Motor neuron (in vitro differentiated cells): ENCODE data around the gene MTF1. TPM values are rescaled to one million over a fixed set of nuclear protein-coding genes. Genes with fewer than 3 reads are reported as not detected.
A peak's percentile ranks its signal among the peaks of the same experiment; 100 is the strongest.

Source experiments
- ATAC-seq, 8 experiments: fragments of 200-7000 bp; cut with Tn5 transposase; replicated peaks in 6 of 8; 2 replicates each; pipeline ENCODE4 v1.8.0; 2021; ENCODE audit warnings: mild to moderate bottlenecking in 8 of 8, moderate library complexity in 8 of 8
- H3K27ac ChIP-seq, 2 donors: fragments of 250-450 bp; sonication (Bioruptor Pico); 2 replicates each; pipeline ENCODE4 v1.9.0; 2021; ENCODE audit warnings: antibody characterized with exemption in 2 of 2, mild to moderate bottlenecking in 2 of 2, moderate library complexity in 1 of 2
- H3K4me1 ChIP-seq, 2 donors: fragments of 250-450 bp; sonication (Bioruptor Pico); replicated peaks in 1 of 2; 2 replicates each; pipeline ENCODE4 v1.6.1; 2021; ENCODE audit warnings: antibody characterized with exemption in 2 of 2, mild to moderate bottlenecking in 2 of 2, moderate library complexity in 1 of 2
- H3K4me3 ChIP-seq, 5 donors: fragments of 250-450 bp; sonication (Bioruptor Pico); 2 replicates each; pipeline ENCODE4 v1.9.0; 2021; ENCODE audit warnings: antibody characterized with exemption in 5 of 5, mild to moderate bottlenecking in 5 of 5, moderate library complexity in 4 of 5
- WGBS, 10 experiments: fragments of 450-650 bp; shearing (Covaris generic); methylation state at CpG; one replicate each; pipeline ENCODE4 v1.0.0; 2022; 5-methylcytosine and 5-hydroxymethylcytosine counted together
- in situ Hi-C, 9 experiments: fragments of 400-800 bp; cut with MboI; loops; one replicate each; pipeline ENCODE4 v1.15.0; 2021; ENCODE audit warnings: low sequenced_read_pairs in 9 of 9, low pct_unique_long_range_greater_than_20kb in 2 of 9; ENCODE audit not compliant: unreplicated experiment in 9 of 9
- total RNA-seq, 8 experiments: library from RNA; unstranded; fragments of 300-600 nt; gene quantifications; 2 replicates each; pipeline versions ENCODE4 v1.2.3 to v1.2.4, GENCODE V29; 2022

MTF1 gene
- total RNA-seq, 8 experiments from 2014 or later, result 3.5 to 7.3 (median 5.8) TPM

GRCh38 chr1:37841652-37842051, 17.7 kb downstream of the MTF1 start:
- 77 to 100% (median 100%) methylated on average over 1 to 3 of the region's 3 CpGs for WGBS, 10 experiments
- Histone ChIP-seq H3K4me1 (no peaks in the 10 kb centered on the region), H3K4me3 (no peak overlapping the region), H3K27ac (no peak overlapping the region)
- ATAC-seq, result no peak
- in situ Hi-C loops, result no loop called here

DNA sequence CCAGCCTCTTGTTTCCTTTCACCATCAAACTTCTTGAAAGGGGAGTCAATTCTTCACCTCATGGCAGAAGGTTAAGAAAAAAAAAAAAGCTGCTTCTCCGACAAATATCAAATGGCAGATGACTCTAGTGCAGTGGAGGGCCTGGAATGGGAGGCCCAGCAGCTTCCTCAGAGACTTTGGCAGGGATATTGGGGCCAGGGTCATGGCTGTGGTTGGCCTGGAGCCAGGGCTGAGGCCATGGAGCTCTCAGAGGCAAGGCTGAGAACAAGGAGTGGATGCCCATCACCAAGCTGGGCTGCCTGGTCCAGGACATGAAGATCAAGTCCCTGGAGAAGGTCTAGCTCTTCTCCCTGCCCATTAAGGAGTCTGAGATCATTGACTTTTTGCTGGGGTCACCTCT, 18.7 kb downstream of the MTF1 start:
- WGBS, 10 experiments, result 63 to 100% (median 100%) methylated on average over 1 of the region's 1 CpG; no CpG with 5 or more reads in 3 of the 10 experiments
- H3K4me1 ChIP-seq, result no peaks in the 10 kb centered on the region
- H3K27ac ChIP-seq, result no peak overlapping the region
- ATAC-seq, result no peak
- H3K4me3 ChIP-seq, result no peak overlapping the region
- in situ Hi-C loops, result no loop called here

GRCh38 chr1:37839676-37840075, 19.7 kb downstream of the MTF1 start:
- no peak overlapping the region for H3K27ac ChIP-seq
- in situ Hi-C loops, result no loop called here
- H3K4me1 ChIP-seq, result no peaks in the 10 kb centered on the region
- ATAC-seq, result no peak
- 80 to 100% (median 90%) methylated on average over 2 to 10 of the region's 10 CpGs for WGBS, 10 experiments
- H3K4me3 ChIP-seq, result no peak overlapping the region

DNA sequence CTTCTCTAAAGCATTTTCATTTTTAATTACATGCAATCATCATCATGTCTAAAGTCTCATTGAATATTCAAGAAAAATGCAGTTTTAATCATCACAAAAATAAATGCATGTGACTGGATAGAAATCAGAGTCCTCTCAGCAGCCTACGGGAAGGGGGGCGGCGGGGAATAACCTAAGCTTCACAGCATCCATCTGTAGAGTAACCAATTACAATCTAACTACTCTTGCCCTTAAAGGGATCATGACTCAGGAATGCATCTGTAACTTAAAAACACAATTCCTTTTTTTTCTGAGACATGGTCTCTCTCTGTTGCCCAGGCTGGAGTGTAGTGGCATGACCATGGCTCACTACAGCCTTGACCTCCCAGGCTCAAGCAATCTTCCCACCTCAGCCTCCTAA, 22.6 kb downstream of the MTF1 start:
- in situ Hi-C loops, result no loop called here
- peak in 1 of 8 experiments; percentile 57 for ATAC-seq
- no peak overlapping the region for H3K4me3 ChIP-seq
- WGBS, 10 experiments, result 47 to 100% (median 61%) methylated on average over 1 to 3 of the region's 3 CpGs; no CpG with 5 or more reads in 3 of the 10 experiments
- H3K27ac ChIP-seq, result no peak overlapping the region
- peaks cover 0 to under 1% of the 10 kb centered on the region in 2 donors for H3K4me1 ChIP-seq

DNA sequence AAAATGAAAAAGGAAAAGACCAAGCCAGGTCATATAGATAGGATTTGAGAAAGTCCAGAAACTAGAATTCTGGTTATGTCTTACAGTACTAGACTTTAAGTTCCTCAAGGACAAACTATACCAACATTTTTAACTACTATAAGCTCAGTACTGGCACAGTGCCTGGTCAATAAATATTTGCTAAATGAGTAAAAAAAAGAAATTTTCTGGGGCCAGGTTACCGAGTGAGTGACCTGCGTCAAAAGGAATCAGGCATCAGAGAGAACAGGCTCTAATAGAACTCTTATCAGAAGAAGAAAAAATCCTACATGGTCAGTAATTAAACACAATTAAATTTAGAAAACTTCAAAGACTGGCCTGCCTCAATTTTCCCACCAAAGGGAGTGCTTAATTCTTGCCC, 27.6 kb downstream of the MTF1 start:
- in situ Hi-C loops, result no loop called here
- ATAC-seq, result no peak
- Histone ChIP-seq H3K27ac (no peak overlapping the region), H3K4me3 (no peak overlapping the region), H3K4me1 (peaks cover 0 to 26% of the 10 kb centered on the region in 2 donors)
- 90 to 100% (median 98%) methylated on average over 2 of the region's 2 CpGs; no CpG with 5 or more reads in 2 of the 10 experiments for WGBS, 10 experiments

GRCh38 chr1:37831109-37831508, 28.3 kb downstream of the MTF1 start:
- 75 to 100% (median 87%) methylated on average over 1 to 4 of the region's 4 CpGs for WGBS, 10 experiments
- H3K4me3 ChIP-seq, result no peak overlapping the region
- H3K27ac ChIP-seq, result no peak overlapping the region
- in situ Hi-C loops, result no loop called here
- H3K4me1 ChIP-seq, result peaks cover 0 to 26% of the 10 kb centered on the region in 2 donors
- ATAC-seq, result no peak

DNA sequence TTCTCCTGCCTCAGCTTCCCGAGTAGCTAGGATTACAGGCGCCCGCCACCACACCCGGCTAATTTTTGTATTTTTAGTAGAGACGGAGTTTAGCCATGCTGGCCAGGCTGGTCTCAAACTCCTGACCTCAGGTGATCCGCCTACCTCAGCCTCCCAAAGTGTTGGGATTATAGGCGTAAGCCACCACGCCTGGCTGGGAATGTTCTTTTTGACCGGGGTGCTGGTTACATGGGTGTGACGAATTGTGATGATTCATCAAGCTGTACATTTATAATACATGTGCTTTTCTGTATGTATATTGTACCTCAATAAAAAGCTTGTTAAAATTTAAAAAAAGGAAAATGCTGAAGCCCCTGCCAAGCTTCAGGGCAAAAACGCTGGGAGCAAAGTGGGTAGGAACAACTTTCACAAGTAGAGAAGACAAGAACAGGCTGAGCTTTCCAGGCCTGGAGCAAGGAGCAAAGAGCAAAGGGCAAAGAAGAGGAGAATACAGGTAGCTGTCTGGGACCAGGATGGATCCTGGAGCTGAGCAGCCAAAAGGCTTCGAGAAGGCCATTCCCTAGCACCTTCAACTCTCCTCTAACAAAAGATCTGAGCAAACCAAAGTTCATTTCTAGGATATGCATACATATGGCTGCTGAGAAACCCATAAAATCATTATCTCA, 30.9 kb downstream of the MTF1 start:
- peak in 2 of 8 experiments; percentile 26 to 61 for ATAC-seq
- in situ Hi-C loops, result no loop called here
- WGBS, 10 experiments, result 30 to 96% (median 89%) methylated on average over 2 to 12 of the region's 12 CpGs
- Histone ChIP-seq H3K4me1 (peaks cover 0 to 26% of the 10 kb centered on the region in 2 donors), H3K27ac (no peak overlapping the region), H3K4me3 (no peak overlapping the region)

DNA sequence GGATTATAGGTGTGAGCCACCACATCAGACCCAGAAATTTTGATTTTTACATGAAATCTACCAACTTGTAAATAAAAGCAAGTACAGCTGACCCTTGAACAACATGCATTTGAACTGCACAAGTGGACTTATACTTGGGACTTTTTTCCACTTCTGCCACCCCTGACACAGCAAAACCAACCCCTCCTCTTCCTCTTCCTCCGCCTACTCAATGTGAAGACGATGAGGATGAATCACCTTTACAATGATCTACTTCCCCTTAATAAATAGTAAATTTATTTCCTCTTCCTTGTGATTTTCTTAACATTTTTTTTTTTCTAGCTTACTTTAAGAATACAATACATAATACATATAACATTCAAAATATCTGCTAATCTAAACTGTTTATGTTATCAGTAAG, 33.9 kb downstream of the MTF1 start:
- in situ Hi-C loops, result no loop called here
- Histone ChIP-seq H3K4me3 (no peak overlapping the region), H3K4me1 (peaks cover 0 to 12% of the 10 kb centered on the region in 2 donors), H3K27ac (no peak overlapping the region)
- no peak for ATAC-seq
- 82 to 95% (median 92%) methylated on average over 2 of the region's 2 CpGs; no CpG with 5 or more reads in 3 of the 10 experiments for WGBS, 10 experiments

DNA sequence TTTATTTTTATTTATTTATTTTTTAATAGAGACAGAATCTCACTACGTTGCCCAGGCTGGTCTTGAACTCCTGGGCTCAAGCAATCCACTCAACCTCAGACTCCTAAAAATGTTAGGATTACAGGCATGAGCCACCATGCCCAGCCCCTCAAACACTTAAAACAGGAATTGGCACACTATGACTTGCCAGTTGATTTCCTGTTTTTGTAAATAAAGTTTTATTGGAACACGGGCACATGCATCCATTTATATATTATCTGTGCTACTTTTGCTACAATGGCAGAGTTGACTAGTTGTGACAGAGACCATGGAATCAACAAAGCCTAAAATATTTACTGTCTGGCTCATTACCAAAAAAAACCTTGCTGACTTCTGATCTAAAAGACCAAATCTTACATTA, 35.4 kb downstream of the MTF1 start:
- WGBS, 10 experiments, result 20 to 100% (median 95%) methylated on average over 1 to 2 of the region's 2 CpGs; no CpG with 5 or more reads in 3 of the 10 experiments
- in situ Hi-C loops, result no loop called here
- no peak overlapping the region for H3K27ac ChIP-seq
- H3K4me1 ChIP-seq, result no peaks in the 10 kb centered on the region
- ATAC-seq, result no peak
- no peak overlapping the region for H3K4me3 ChIP-seq

DNA sequence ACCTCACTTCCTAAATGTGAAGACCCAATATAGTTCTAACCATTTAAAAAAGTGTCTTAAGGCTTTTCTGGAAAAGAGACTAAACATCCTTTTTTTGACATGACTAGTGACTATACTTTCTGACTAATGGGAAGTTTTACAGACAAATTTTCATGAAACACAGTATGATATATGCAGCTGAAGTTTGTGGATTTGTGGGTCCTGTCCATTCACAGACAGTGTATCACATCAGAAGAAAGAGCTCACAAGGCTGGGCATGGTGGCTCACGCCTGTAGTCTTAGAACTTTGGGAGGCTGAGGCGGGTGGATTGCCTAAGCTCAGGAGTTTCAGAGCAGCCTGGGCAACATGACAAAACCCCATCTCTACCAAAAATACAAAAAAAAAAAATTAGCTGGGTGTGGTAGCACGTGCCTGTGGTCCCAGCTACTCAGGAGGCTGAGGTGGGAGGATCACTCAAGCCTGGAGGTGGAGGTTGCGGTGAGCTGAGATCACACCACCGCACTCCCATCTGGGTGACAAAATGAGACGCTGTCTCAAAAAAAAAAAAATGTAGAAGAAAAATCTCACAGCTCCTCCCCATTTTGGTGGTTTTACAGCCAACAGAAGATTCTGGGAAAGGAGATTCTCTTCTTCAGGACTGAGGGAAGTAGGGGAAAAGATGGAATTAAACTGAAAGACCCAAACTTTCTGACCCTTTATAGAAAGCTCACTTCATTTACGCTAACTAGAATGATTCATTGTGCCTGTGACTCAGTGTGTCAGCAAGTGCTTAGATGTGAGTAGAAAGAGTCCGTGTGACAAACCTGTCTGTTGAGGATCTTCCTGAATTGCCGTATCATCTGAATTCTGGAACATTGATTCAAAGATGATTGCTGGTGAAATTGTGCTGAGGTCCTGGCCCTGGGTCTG, 36.2 kb downstream of the MTF1 start:
- ATAC-seq, result no peak
- no peak overlapping the region for H3K27ac ChIP-seq
- H3K4me3 ChIP-seq, result no peak overlapping the region
- WGBS, 10 experiments, result 84 to 100% (median 92%) methylated on average over 1 to 9 of the region's 9 CpGs; no CpG with 5 or more reads in 2 of the 10 experiments
- in situ Hi-C loops, result no loop called here
- no peaks in the 10 kb centered on the region for H3K4me1 ChIP-seq

GRCh38 chr1:37821481-37821880, 37.9 kb downstream of the MTF1 start:
- Histone ChIP-seq H3K4me1 (no peaks in the 10 kb centered on the region), H3K27ac (no peak overlapping the region), H3K4me3 (no peak overlapping the region)
- in situ Hi-C loops, result no loop called here
- 67 to 100% (median 100%) methylated on average over 1 to 2 of the region's 2 CpGs; no CpG with 5 or more reads in 2 of the 10 experiments for WGBS, 10 experiments
- ATAC-seq, result no peak

GRCh38 chr1:37817481-37817880, 41.9 kb downstream of the MTF1 start:
- 0 to 50% (median 41%) methylated on average over 1 to 2 of the region's 2 CpGs; no CpG with 5 or more reads in 4 of the 10 experiments for WGBS, 10 experiments
- ATAC-seq, result peak in 1 of 8 experiments; percentile 86
- no peak overlapping the region for H3K27ac ChIP-seq
- in situ Hi-C loops, result no loop called here
- no peaks in the 10 kb centered on the region for H3K4me1 ChIP-seq
- no peak overlapping the region for H3K4me3 ChIP-seq

DNA sequence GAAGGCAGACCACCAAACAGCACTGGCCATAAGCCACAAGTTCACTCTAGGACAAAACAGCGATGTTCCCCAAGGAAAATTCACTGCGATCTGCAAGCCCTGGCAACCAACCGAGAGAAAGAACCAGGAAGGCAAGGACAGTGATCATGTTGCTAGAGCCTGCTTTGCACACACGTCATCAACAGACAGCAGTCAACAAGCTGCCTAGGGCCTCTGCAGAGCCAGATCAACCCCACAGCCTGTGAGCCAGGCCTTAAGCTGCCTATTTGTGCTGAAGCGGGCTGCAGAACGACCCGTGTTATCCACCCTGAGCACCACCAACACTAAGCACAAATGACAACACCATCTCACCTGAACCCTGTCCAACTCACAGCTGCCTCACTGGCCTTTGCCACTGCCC, 45.1 kb downstream of the MTF1 start:
- Histone ChIP-seq H3K4me1 (peaks cover 9 to 16% of the 10 kb centered on the region in 2 donors), H3K4me3 (no peak overlapping the region), H3K27ac (no peak overlapping the region)
- 60 to 100% (median 90%) methylated on average over 1 to 7 of the region's 7 CpGs; no CpG with 5 or more reads in 4 of the 10 experiments for WGBS, 10 experiments
- in situ Hi-C loops, result no loop called here
- ATAC-seq, result peak in 2 of 8 experiments; percentile 54
